GM10266 (cell line): ENCODE results near the gene CACNA1I.

Source experiments
- DNase-seq: peaks from one replicate; pipeline ENCODE4 v3.0.0; 2012; ENCODE audit errors: extremely low spot score
- TF ChIP-seq, protein P1 (sequence below): IDR thresholded peaks from 2 replicates; pipeline ENCODE4 v1.5.1; 2012; ENCODE audit warnings: mild to moderate bottlenecking, low read depth; ENCODE audit not compliant: control insufficient read depth, insufficient read depth; ENCODE audit errors: missing control alignments

The CACNA1I gene

DNA sequence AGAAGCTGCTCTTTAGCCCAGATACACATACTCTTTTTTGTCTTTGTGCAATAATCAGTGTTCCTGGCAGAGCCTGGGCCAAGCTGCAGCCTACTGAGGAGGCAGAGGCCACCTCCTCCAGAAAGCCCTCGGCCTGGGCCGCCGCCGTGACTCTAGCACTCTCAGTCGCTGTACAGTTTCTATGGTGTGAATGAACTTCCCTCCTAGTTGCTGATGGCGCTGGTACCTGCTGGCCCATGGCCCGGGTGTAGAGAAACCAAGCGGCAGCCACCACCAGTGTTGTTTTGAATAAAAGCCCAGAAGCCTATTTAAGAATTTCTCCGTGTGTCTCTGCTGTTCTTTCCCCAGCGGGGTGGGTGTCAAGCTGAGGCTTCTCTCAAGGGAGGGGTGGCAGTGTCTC is 118.9 kb downstream of the CACNA1I start:
- DNase-seq, result no peak

DNA sequence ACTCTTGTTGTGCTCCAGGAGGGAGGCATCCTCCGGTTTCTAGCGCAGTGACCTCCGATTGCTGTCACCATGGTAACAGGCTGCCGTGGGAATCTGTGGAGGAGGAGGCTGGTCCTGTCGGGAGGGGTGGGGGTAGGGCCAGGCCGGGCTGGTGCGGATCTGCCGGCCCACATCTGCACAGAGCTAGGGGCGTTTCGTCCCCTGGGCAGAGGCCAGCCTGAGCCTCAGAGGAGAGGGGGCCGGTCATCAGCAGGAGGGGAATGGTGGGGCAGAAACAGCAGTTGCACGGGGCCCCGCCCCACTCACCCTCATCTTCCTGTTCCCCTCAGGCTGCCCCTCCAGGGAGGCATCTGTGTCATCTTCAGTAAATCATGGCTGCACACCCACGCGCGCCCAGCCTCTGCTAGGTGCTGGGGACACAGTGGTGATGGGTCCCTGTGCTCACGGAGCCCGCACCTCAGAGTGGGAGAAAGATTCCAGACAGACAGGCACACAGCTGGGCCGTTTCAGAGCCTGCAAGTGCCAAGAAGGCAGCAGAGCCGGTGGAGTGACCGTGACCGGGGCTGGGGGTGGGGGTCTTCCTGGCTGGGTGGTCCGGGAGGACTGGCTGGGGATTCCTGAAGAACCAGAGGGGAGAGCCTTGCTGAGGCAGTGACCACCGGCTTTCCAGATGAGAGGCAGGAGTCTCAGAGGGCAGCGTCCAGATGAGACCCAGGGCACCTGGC is 120.5 kb downstream of the CACNA1I start:
- no peak for DNase-seq
- TF ChIP-seq, protein P1, sequence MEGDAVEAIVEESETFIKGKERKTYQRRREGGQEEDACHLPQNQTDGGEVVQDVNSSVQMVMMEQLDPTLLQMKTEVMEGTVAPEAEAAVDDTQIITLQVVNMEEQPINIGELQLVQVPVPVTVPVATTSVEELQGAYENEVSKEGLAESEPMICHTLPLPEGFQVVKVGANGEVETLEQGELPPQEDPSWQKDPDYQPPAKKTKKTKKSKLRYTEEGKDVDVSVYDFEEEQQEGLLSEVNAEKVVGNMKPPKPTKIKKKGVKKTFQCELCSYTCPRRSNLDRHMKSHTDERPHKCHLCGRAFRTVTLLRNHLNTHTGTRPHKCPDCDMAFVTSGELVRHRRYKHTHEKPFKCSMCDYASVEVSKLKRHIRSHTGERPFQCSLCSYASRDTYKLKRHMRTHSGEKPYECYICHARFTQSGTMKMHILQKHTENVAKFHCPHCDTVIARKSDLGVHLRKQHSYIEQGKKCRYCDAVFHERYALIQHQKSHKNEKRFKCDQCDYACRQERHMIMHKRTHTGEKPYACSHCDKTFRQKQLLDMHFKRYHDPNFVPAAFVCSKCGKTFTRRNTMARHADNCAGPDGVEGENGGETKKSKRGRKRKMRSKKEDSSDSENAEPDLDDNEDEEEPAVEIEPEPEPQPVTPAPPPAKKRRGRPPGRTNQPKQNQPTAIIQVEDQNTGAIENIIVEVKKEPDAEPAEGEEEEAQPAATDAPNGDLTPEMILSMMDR, result no peak

More for the DNA sequence above, 118.9 kb downstream of the CACNA1I start:
- TF ChIP-seq, protein P1, result no peak

DNA sequence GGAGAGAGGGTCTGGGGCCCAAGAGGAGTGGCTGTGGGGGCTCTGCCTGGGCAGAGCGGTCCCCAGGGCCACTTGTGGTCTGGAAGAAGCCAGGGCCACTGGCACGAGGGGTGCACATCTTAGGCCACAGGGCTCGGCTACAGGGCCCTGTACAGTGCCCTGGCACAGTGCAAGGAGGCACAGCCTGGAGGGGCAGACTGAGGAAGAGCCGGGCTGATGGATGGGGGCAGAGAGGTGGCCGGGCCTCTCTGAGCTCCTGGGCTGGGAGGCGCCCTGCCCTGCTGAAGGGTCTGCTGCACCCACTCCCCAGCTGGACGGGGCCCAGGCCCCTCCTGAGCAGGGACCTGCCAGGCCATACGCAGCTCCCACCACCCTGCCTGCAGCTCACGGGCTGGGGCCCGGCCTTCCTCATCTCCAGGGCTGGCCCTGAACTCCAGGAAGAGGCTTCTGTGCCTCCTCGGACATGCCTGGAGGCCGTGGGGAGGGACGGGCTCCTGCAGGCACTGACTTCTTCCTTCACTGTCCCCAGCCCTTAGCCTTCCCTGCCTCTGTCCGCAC is 123.5 kb downstream of the CACNA1I start:
- no peak for DNase-seq
- TF ChIP-seq, protein P1, result no peak

DNA sequence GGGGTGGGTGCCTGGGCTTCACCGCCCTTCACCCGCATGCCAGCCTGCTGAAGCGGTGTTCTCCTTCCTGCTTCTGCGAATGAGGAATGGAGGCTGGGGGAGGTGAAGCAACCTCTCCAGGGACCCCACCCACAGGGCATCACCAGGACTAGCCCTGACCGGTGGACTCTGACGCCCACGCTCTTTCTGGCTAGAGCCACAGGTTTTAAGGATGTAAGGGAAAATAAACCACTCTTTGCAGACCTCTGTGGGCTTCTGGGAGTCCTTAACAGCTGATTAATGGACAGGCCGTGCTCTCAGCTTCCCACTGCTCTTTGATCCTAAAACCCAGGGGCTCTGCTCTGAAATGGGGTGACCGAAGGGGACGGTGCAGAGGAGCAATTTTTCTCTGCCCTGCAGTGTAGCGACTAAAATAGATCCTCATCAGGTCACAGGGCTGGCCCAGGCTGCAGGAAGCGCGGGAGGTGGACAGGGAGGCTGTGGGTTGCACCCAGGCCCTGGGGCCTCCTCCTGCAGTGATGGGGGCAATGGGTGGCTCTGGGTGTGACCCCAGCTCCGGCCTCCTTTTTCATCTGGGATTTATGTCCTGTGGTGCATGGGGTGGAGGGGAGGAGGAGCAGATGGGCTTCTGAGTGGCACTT is 127.4 kb downstream of the CACNA1I start:
- DNase-seq, result no peak
- TF ChIP-seq, protein P1, result no peak

DNA sequence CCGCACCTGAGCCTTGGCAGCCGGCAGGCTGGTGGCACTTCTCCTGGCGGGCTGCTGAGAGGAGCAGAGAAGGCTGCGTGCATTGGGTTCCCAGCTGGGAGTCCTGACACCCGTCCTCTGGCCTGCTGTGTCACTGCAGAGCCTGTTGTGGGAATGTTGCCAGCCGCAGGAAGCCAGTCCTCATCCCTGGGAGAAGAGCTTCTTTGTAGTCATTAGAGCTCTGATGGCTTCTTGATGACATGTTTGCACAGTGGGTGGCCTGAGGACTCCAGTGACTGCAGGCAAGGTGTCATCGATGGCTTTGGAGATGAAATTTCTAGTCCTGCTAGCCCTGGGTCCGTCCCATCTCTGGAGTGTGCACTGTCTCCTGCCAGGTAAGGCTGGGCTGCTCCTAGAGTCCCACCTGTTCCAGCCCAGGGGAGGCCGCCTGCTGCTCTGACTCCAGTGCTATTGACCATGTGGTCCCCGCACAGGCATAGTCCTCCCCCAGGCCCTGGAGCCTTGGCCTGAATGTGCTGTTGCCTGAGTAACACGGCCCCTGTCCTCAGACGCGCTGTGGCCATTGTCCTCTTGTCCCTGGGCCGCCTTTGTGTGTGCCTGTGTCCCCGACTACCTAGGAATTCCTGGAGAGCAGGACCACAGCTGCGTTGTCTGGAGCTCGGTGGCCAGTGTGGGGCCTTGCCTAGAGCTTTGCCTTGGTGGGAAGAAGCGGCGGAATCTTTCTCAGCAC is 129.2 kb downstream of the CACNA1I start:
- DNase-seq, result no peak
- TF ChIP-seq, protein P1, result no peak

DNA sequence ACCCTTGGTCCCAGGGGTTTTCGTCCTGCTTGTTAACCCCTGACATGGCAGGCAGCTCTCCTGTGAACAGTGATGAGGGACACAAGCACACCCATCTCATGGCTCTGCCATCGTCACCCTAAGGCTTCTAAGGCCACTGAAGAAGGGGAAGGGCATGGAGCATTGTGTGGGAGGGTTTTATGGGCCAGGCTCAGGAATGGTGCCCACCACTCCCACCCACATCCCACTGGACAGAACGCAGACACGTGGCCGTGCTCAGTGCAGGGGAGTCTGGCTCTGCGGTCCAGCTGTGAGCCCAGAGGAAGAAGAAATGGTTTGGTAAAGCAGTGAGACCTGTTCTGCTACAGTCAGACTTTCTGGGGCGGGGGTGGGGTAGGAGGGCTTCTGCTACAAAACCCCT is 130.0 kb downstream of the CACNA1I start:
- TF ChIP-seq, protein P1, result no peak
- DNase-seq, result no peak
